OCI-LY7 (cell line): ENCODE measurements around the gene KCNJ15.

Experiments
- EZH2phosphoT487 ChIP-seq: fragments of 200-600 bp; sonication (generic); IDR thresholded peaks from 2 replicates; pipeline ENCODE4 v1.6.1; 2018; ENCODE audit warnings: low read depth, borderline replicate concordance, mild to moderate bottlenecking, mixed run types, antibody characterized with exemption, low read length, moderate library complexity, mixed read lengths
- TF ChIP-seq, protein P1 (sequence below): fragments of 200-600 bp; sonication (generic); conservative IDR thresholded peaks from 2 replicates; pipeline ENCODE4 v1.5.1; 2014; ENCODE audit warnings: mild to moderate bottlenecking, antibody characterized with exemption, low read length, moderate library complexity, mixed read lengths

DNA sequence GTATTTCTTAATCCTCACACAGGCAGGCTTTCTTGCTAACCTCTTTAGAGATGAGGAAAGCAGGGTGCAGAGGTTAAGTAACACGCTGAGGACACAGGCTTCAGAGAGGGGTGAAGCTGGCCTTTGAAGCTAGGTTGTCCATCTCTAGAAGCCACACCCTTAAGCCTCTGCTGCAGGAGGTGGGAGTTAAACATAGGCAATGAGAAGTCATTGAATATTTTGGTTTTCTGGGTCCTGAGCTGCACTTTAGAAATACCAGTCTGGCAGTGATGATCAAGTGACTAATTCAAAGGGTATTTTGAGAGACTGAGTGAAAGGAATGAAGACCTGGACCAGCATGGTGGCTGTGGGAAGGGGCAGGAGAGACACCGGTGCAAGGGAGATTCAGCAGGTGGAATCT, 9.9 kb downstream of the KCNJ15 start:
- TF ChIP-seq, protein P1, sequence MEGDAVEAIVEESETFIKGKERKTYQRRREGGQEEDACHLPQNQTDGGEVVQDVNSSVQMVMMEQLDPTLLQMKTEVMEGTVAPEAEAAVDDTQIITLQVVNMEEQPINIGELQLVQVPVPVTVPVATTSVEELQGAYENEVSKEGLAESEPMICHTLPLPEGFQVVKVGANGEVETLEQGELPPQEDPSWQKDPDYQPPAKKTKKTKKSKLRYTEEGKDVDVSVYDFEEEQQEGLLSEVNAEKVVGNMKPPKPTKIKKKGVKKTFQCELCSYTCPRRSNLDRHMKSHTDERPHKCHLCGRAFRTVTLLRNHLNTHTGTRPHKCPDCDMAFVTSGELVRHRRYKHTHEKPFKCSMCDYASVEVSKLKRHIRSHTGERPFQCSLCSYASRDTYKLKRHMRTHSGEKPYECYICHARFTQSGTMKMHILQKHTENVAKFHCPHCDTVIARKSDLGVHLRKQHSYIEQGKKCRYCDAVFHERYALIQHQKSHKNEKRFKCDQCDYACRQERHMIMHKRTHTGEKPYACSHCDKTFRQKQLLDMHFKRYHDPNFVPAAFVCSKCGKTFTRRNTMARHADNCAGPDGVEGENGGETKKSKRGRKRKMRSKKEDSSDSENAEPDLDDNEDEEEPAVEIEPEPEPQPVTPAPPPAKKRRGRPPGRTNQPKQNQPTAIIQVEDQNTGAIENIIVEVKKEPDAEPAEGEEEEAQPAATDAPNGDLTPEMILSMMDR, result no peak
- no peak for TF ChIP-seq EZH2phosphoT487
